Astrocyte (in vitro differentiated cells and primary cell): Measurements from ENCODE around the gene AKTIP. TPM values are rescaled to one million over a fixed set of nuclear protein-coding genes. Genes with fewer than 3 reads are reported as not detected.

Experiments
- DNase-seq: peaks from one replicate; pipeline ENCODE4 v3.0.0-alpha.2; 2010; ENCODE audit warnings: low read depth
- FAIRE-seq: peaks from 2 replicates; lab custom pipeline; 2011; peaks lifted over from hg19 to GRCh38; lab: Jason Lieb, UNC
- H2AFZ ChIP-seq: 2 replicates; pipeline ENCODE4 v1.6.0; 2012; ENCODE audit warnings: low read depth, low read length, inconsistent platforms
- H3K27ac ChIP-seq: 2 replicates; pipeline ENCODE4 v1.5.1; 2011; ENCODE audit warnings: low read depth, low read length, inconsistent platforms
- H3K27me3 ChIP-seq: 2 replicates; pipeline ENCODE4 v1.6.0; 2011; ENCODE audit warnings: low read length, inconsistent platforms; ENCODE audit not compliant: insufficient read depth
- H3K36me3 ChIP-seq: 2 replicates; pipeline ENCODE4 v1.5.1; 2011; ENCODE audit warnings: low read length, inconsistent platforms; ENCODE audit not compliant: insufficient read depth
- H3K4me1 ChIP-seq: 2 replicates; pipeline ENCODE4 v1.5.1; 2011; ENCODE audit warnings: low read length, inconsistent platforms; ENCODE audit not compliant: insufficient read depth
- H3K4me2 ChIP-seq: 2 replicates; pipeline ENCODE4 v1.6.0; 2012; ENCODE audit warnings: low read length, inconsistent platforms
- H3K4me3 ChIP-seq: 2 replicates; pipeline ENCODE4 v1.5.1; 2011; ENCODE audit warnings: low read depth, mild to moderate bottlenecking, low read length, inconsistent platforms; ENCODE audit not compliant: insufficient read depth
- H3K79me2 ChIP-seq: 2 replicates; pipeline ENCODE4 v1.6.0; 2012; ENCODE audit warnings: mild to moderate bottlenecking, low read length, inconsistent platforms; ENCODE audit not compliant: insufficient read depth
- H3K9ac ChIP-seq: 2 replicates; pipeline ENCODE4 v1.6.0; 2012; ENCODE audit warnings: mild to moderate bottlenecking, low read length, inconsistent platforms
- H3K9me3 ChIP-seq: 2 replicates; pipeline ENCODE4 v1.5.1; 2012; ENCODE audit warnings: low read depth, mild to moderate bottlenecking, low read length, inconsistent platforms; ENCODE audit not compliant: insufficient read depth
- H4K20me1 ChIP-seq: 2 replicates; pipeline ENCODE4 v1.6.0; 2012; ENCODE audit warnings: low read length, inconsistent platforms; ENCODE audit not compliant: insufficient read depth
- H3K27ac Mint-ChIP-seq: one replicate; pipeline ENCODE4 v1.8.0; 2021; ENCODE audit warnings: mild to moderate bottlenecking, mixed read lengths; ENCODE audit not compliant: unreplicated experiment
- H3K27me3 Mint-ChIP-seq: one replicate; pipeline ENCODE4 v1.8.0; 2021; ENCODE audit warnings: low read depth, mixed read lengths; ENCODE audit not compliant: unreplicated experiment
- H3K36me3 Mint-ChIP-seq: one replicate; pipeline ENCODE4 v1.8.0; 2021; ENCODE audit warnings: low read depth, mixed read lengths; ENCODE audit not compliant: unreplicated experiment
- H3K4me1 Mint-ChIP-seq: one replicate; pipeline ENCODE4 v1.8.0; 2021; ENCODE audit warnings: low read depth, mixed read lengths; ENCODE audit not compliant: unreplicated experiment
- H3K4me3 Mint-ChIP-seq: one replicate; pipeline ENCODE4 v1.8.0; 2021; ENCODE audit warnings: mild to moderate bottlenecking, moderate library complexity, mixed read lengths; ENCODE audit not compliant: unreplicated experiment
- H3K9me3 Mint-ChIP-seq: one replicate; pipeline ENCODE4 v1.8.0; 2021; ENCODE audit warnings: mild to moderate bottlenecking, mixed read lengths; ENCODE audit not compliant: unreplicated experiment
- EZH2 ChIP-seq: IDR thresholded peaks from 2 replicates; pipeline ENCODE4 v1.6.1; 2012; ENCODE audit warnings: mild to moderate bottlenecking, low read length, inconsistent platforms; ENCODE audit not compliant: insufficient read depth
- total RNA-seq: library from RNA; stranded (reverse); gene quantifications from 2 replicates; pipeline ENCODE4 v1.2.1, GENCODE V29; 2021
- TF ChIP-seq, protein P1 (sequence below): IDR thresholded peaks from 2 replicates; pipeline ENCODE4 v1.5.1; 2011; ENCODE audit warnings: low read depth, mild to moderate bottlenecking, inconsistent platforms, low read length, moderate library complexity; ENCODE audit not compliant: insufficient read depth

AKTIP gene
- total RNA-seq, 1 donor from 2014 or later: 25.0 TPM

GRCh38 chr16:53529513-53529912 lies 26.5 kb upstream of the AKTIP start:
- H3K9ac ChIP-seq: no peak overlapping the region
- H3K27ac ChIP-seq: no peak overlapping the region
- H2AFZ ChIP-seq: no peak overlapping the region
- no peak overlapping the region for H3K4me2 ChIP-seq
- no peaks in the 10 kb centered on the region for H3K27me3 ChIP-seq
- DNase-seq (no peak), FAIRE-seq (no peak)
- H3K4me3 Mint-ChIP-seq: no peak overlapping the region
- no peaks in the 10 kb centered on the region for H3K9me3 ChIP-seq
- no peaks in the 10 kb centered on the region for H3K9me3 Mint-ChIP-seq
- no peaks in the 10 kb centered on the region for H3K4me1 ChIP-seq
- H4K20me1 ChIP-seq: no peaks in the 10 kb centered on the region
- no peaks in the 10 kb centered on the region for H3K36me3 ChIP-seq
- H3K4me3 ChIP-seq: no peak overlapping the region
- H3K27ac Mint-ChIP-seq: no peak overlapping the region
- no peaks in the 10 kb centered on the region for H3K27me3 Mint-ChIP-seq
- no peaks in the 10 kb centered on the region for H3K36me3 Mint-ChIP-seq
- no peaks in the 10 kb centered on the region for H3K79me2 ChIP-seq
- TF ChIP-seq, protein P1, sequence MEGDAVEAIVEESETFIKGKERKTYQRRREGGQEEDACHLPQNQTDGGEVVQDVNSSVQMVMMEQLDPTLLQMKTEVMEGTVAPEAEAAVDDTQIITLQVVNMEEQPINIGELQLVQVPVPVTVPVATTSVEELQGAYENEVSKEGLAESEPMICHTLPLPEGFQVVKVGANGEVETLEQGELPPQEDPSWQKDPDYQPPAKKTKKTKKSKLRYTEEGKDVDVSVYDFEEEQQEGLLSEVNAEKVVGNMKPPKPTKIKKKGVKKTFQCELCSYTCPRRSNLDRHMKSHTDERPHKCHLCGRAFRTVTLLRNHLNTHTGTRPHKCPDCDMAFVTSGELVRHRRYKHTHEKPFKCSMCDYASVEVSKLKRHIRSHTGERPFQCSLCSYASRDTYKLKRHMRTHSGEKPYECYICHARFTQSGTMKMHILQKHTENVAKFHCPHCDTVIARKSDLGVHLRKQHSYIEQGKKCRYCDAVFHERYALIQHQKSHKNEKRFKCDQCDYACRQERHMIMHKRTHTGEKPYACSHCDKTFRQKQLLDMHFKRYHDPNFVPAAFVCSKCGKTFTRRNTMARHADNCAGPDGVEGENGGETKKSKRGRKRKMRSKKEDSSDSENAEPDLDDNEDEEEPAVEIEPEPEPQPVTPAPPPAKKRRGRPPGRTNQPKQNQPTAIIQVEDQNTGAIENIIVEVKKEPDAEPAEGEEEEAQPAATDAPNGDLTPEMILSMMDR: no peak
- TF ChIP-seq EZH2: no peak
- H3K4me1 Mint-ChIP-seq: peaks cover 6% of the 10 kb centered on the region

DNA sequence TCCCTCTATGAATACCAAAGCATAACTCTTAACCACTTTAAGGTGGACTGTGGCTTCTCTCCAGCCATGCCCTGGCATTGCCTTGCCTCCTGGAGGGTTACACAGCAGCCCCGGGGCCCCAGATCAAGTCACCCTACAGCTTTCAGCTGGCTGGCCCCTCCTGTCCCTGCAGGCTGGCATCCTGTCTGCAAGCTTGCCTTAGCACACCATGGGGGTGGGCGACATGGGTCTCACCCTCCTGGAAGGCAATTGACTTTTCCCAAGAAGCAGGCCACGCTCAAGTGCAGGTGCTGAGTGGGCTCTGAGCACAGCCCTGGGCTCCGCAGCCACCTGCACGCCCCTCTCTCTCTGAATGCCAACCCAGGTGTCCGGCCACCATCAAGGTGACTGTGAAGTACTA lies 25.8 kb upstream of the AKTIP start:
- H3K27me3 ChIP-seq: no peaks in the 10 kb centered on the region
- H3K27ac ChIP-seq: no peak overlapping the region
- no peak for DNase-seq
- Mint-ChIP-seq H3K4me1 (no peaks in the 10 kb centered on the region), H3K27ac (no peak overlapping the region), H3K36me3 (no peaks in the 10 kb centered on the region), H3K4me3 (no peak overlapping the region), H3K27me3 (peaks cover under 1% of the 10 kb centered on the region), H3K9me3 (no peaks in the 10 kb centered on the region)
- no peaks in the 10 kb centered on the region for H3K9me3 ChIP-seq
- FAIRE-seq: no peak
- H3K4me1 ChIP-seq: no peaks in the 10 kb centered on the region
- H3K79me2 ChIP-seq: no peaks in the 10 kb centered on the region
- H3K4me2 ChIP-seq: no peak overlapping the region
- H4K20me1 ChIP-seq: no peaks in the 10 kb centered on the region
- no peaks in the 10 kb centered on the region for H3K36me3 ChIP-seq
- no peak overlapping the region for H2AFZ ChIP-seq
- no peak overlapping the region for H3K4me3 ChIP-seq
- TF ChIP-seq EZH2: no peak
- TF ChIP-seq, protein P1: no peak
- H3K9ac ChIP-seq: no peak overlapping the region

DNA sequence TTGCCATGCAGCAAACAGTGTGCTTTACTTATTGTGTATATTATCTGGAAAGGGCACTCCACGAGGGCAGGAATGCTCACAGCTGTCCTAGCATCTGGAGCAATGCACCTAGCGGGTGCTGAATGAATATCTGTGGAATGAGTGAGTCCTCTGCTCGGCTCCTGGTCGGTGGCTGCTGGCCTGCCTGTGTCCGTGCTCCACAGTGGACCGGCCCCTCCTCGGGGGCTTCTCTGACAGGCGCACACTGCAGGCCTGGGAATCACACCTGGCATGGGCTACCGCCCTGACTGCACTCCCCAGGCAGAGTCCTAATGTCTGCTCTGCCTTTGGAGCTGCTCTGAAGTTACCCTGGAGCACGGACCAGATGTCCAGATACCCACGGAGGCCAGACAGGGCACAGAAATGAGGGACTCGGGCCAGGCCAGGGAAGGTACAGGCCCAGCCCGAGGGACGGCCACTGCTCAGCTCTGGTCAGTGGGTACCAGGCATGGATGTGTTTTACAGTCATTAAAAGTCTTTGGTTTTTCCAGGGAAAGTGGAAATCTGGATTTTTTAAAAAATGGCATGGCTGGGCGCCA lies 21.1 kb upstream of the AKTIP start:
- Histone ChIP-seq H3K9me3 (no peaks in the 10 kb centered on the region), H2AFZ (no peak overlapping the region), H4K20me1 (no peaks in the 10 kb centered on the region), H3K4me3 (no peak overlapping the region), H3K36me3 (no peaks in the 10 kb centered on the region), H3K4me2 (no peak overlapping the region), H3K27ac (no peak overlapping the region), H3K9ac (no peak overlapping the region), H3K27me3 (no peaks in the 10 kb centered on the region), H3K4me1 (peaks cover 3% of the 10 kb centered on the region), H3K79me2 (no peaks in the 10 kb centered on the region)
- no peak for TF ChIP-seq EZH2
- TF ChIP-seq, protein P1: no peak
- Mint-ChIP-seq H3K4me3 (no peak overlapping the region), H3K4me1 (no peaks in the 10 kb centered on the region), H3K27me3 (peaks cover 5% of the 10 kb centered on the region), H3K27ac (no peak overlapping the region), H3K36me3 (no peaks in the 10 kb centered on the region), H3K9me3 (no peaks in the 10 kb centered on the region)
- FAIRE-seq (no peak), DNase-seq (no peak)
